Suprapubic skin (tissue), 4 donors: ENCODE measurements around the gene ABLIM3.

ENCODE experiments used
- CTCF ChIP-seq, 2 donors: fragments of 200-600 bp in 1 of 2; fragments of 450-650 bp in 1 of 2; sonication (generic) in 1 of 2; IDR thresholded peaks; one replicate each; pipeline ENCODE4 v1.5.1; 2016 to 2019; ENCODE audit warnings: antibody characterized with exemption in 2 of 2, mild to moderate bottlenecking in 1 of 2, moderate library complexity in 1 of 2
- POLR2A ChIP-seq, 2 donors: fragments of 450-650 bp; IDR thresholded peaks; one replicate each; pipeline ENCODE4 v1.6.1; 2017; ENCODE audit warnings: antibody characterized with exemption in 2 of 2, mild to moderate bottlenecking in 2 of 2, moderate library complexity in 2 of 2
- POLR2AphosphoS5 ChIP-seq, 3 donors: sonication (generic); formaldehyde crosslinking; IDR thresholded peaks; one replicate each; pipeline ENCODE4 v1.6.1; 2017; ENCODE audit warnings: antibody characterized with exemption in 3 of 3

- no peak for TF ChIP-seq CTCF (IDR thresholded peaks at IDR 0.05)
- TF ChIP-seq POLR2A (IDR thresholded peaks at IDR 0.05): no peak
- no peak for TF ChIP-seq POLR2AphosphoS5 (IDR thresholded peaks at IDR 0.05)
These were observed 6.4 kb upstream of the ABLIM3 start for GRCh38 chr5:149134778-149135500.
